CD4-positive, alpha-beta T cell (primary cell): Measurements from ENCODE around the gene WFIKKN1. TPM values are rescaled to one million over a fixed set of nuclear protein-coding genes. Genes with fewer than 3 reads are reported as not detected.

Experiments
- ATAC-seq: fragments of 200-7000 bp; cut with Tn5 transposase; one replicate; pipeline ENCODE4 v1.10.0; 2022; ENCODE audit warnings: mild to moderate bottlenecking; ENCODE audit not compliant: poor library complexity
- CTCF ChIA-PET: fragments of 350-600 bp; sonication (Branson Sonifier 250); formaldehyde crosslinking; loops from one replicate; lab custom pipeline; 2021; ENCODE audit warnings: antibody characterized with exemption, inconsistent platforms; lab: Charles Lee
- POLR2A ChIA-PET: fragments of 350-600 bp; sonication (Branson Sonifier 250); formaldehyde crosslinking; loops from one replicate; lab custom pipeline; 2021; ENCODE audit warnings: antibody characterized with exemption, inconsistent platforms; lab: Charles Lee
- DNase-seq, 14 experiments: peaks; one replicate each; pipeline ENCODE4 v3.0.0-alpha.2; 2013 to 2020; ENCODE audit warnings: mixed read lengths in 2 of 14
- H3K27ac ChIP-seq, 2 donors: one replicate each; pipeline versions ENCODE4 v1.5.1 to v1.7.0; 2013; ENCODE audit warnings: low read length in 2 of 2, low read depth in 1 of 2, mild to moderate bottlenecking in 1 of 2
- H3K27me3 ChIP-seq, 2 experiments: 1 replicate in 1 of 2; 2 replicates in 1 of 2; pipeline versions ENCODE4 v1.6.1 to v1.7.0; 2013; ENCODE audit warnings: low read length in 2 of 2, control low read depth in 1 of 2, mild to moderate bottlenecking in 1 of 2, moderate library complexity in 1 of 2; ENCODE audit not compliant: insufficient read depth in 2 of 2, control insufficient read depth in 1 of 2
- H3K36me3 ChIP-seq: one replicate; pipeline ENCODE4 v1.6.1; 2013; ENCODE audit warnings: low read length, control low read depth; ENCODE audit not compliant: insufficient read depth
- H3K4me1 ChIP-seq: one replicate; pipeline ENCODE4 v1.6.1; 2013; ENCODE audit warnings: low read length, control low read depth; ENCODE audit not compliant: insufficient read depth
- H3K4me3 ChIP-seq: one replicate; pipeline ENCODE4 v1.5.1; 2013; ENCODE audit warnings: mild to moderate bottlenecking, low read length, moderate library complexity
- H3K9me3 ChIP-seq, 2 experiments: 1 replicate in 1 of 2; 2 replicates in 1 of 2; pipeline versions ENCODE4 v1.6.1 to v1.7.0; 2013; ENCODE audit warnings: low read length in 2 of 2, mild to moderate bottlenecking in 2 of 2, control low read depth in 1 of 2, moderate library complexity in 1 of 2; ENCODE audit not compliant: control insufficient read depth in 1 of 2, insufficient read depth in 1 of 2
- H3K27ac Mint-ChIP-seq: one replicate; pipeline ENCODE4 v1.8.0; 2020; ENCODE audit warnings: mixed read lengths
- H3K27me3 Mint-ChIP-seq: one replicate; pipeline ENCODE4 v1.8.0; 2021; ENCODE audit warnings: mixed read lengths
- H3K36me3 Mint-ChIP-seq: one replicate; pipeline ENCODE4 v1.8.0; 2021; ENCODE audit warnings: low read depth, mixed read lengths
- H3K4me1 Mint-ChIP-seq: one replicate; pipeline ENCODE4 v1.8.0; 2021; ENCODE audit warnings: low read depth, mixed read lengths
- H3K4me3 Mint-ChIP-seq: one replicate; pipeline ENCODE4 v1.8.0; 2020; ENCODE audit warnings: mild to moderate bottlenecking, mixed read lengths
- H3K9me3 Mint-ChIP-seq: one replicate; pipeline ENCODE4 v1.8.0; 2020; ENCODE audit warnings: mixed read lengths
- intact Hi-C, 2 experiments: fragments of 100-400 bp; cut with DNase I in 1 of 2; cut with micrococcal nuclease in 1 of 2; formaldehyde crosslinking; loops; one replicate each; pipeline versions ENCODE4 v1.15.1 to v1.9.0; 2023 to 2025; cut with DNase I, micrococcal nuclease
- total RNA-seq, 174 experiments: library from RNA in 2 of 174; stranded (reverse) in 2 of 174; gene quantifications; one replicate each; pipeline ENCODE4 v1.2.3 and lab custom pipeline; 2021 to 2026
- TF ChIP-seq, protein P1 (sequence below): fragments of 200-600 bp; IDR thresholded peaks from one replicate; pipeline ENCODE4 v1.8.0; 2022; ENCODE audit warnings: antibody characterized with exemption, mild to moderate bottlenecking

WFIKKN1 gene
- total RNA-seq, 2 experiments from 2014 or later: 0.64 to 0.99 TPM

DNA sequence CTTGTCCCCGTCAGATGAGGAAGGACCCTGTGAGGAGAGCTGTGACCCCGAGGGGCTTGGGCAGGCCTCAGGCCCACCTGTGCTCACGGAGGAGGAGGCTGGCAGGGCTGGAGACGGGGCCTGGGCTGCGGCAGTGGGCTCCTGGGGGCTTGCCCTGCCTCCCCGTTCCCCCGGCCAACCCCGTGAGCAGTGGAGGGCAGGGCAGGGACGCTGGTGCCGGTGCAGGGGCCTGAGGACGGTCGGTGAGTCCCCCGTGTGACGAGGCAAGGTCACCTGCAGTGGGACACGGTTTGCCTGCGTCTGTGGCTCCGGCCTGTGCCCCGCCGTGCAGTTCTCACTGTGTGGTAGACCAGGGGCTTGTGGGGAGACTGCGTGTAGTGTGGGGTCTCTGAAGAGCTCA is 28.8 kb downstream of the WFIKKN1 start:
- no peak overlapping the region for H3K4me3 ChIP-seq
- intact Hi-C loops: loop anchor here in 1 of 2 experiments (5.0 kb wide), 1 partner anchor 67 kb away; the partner anchor contains the start of gene RAB40C
- no peaks in the 10 kb centered on the region for H3K9me3 ChIP-seq

DNA sequence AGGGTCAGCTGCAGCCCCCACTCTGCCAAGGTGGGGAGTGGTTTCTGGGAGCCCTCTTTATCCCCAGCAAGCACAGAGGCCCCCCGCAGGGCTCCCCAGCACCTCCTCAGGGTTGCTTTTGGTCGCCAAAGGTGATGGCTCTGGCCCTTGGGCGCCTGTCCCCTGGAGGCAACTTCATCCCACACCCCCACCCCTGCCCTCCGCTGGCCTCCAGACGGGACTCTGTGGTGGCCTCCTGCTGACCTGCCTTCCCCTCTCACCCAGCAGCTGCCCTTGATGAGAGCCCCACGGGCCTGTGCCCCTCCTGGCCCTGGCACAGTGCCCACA is 29.3 kb downstream of the WFIKKN1 start:
- no peak overlapping the region for H3K27ac ChIP-seq
- ATAC-seq: no peak
- H3K4me3 ChIP-seq: no peak overlapping the region
- H3K27me3 ChIP-seq: no peaks in the 10 kb centered on the region
- no peaks in the 10 kb centered on the region for H3K9me3 ChIP-seq
- Mint-ChIP-seq H3K27ac (no peak overlapping the region), H3K9me3 (no peaks in the 10 kb centered on the region), H3K36me3 (no peaks in the 10 kb centered on the region), H3K4me3 (no peak overlapping the region), H3K27me3 (no peaks in the 10 kb centered on the region), H3K4me1 (peaks cover 6% of the 10 kb centered on the region)
- no peaks in the 10 kb centered on the region for H3K36me3 ChIP-seq
- TF ChIP-seq, protein P1, sequence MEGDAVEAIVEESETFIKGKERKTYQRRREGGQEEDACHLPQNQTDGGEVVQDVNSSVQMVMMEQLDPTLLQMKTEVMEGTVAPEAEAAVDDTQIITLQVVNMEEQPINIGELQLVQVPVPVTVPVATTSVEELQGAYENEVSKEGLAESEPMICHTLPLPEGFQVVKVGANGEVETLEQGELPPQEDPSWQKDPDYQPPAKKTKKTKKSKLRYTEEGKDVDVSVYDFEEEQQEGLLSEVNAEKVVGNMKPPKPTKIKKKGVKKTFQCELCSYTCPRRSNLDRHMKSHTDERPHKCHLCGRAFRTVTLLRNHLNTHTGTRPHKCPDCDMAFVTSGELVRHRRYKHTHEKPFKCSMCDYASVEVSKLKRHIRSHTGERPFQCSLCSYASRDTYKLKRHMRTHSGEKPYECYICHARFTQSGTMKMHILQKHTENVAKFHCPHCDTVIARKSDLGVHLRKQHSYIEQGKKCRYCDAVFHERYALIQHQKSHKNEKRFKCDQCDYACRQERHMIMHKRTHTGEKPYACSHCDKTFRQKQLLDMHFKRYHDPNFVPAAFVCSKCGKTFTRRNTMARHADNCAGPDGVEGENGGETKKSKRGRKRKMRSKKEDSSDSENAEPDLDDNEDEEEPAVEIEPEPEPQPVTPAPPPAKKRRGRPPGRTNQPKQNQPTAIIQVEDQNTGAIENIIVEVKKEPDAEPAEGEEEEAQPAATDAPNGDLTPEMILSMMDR: no peak
- intact Hi-C loops: loop anchor here in 1 of 2 experiments (5.0 kb wide), 1 partner anchor 68 kb away; the partner anchor contains the start of gene RAB40C
- peaks cover 16% of the 10 kb centered on the region for H3K4me1 ChIP-seq
- no peak for DNase-seq
- ChIA-PET POLR2A (interaction anchor here (0.6 kb wide), 1 partner anchor 24 kb away, joined by 3 read pairs; the partner anchor contains the start of gene METTL26), CTCF (no interaction called here)

More for the DNA sequence above, 28.8 kb downstream of the WFIKKN1 start:
- ChIA-PET POLR2A (interaction anchor here (0.6 to 1.3 kb wide), 2 partner anchors 10 to 23 kb away, joined by 3 to 4 read pairs; partner anchors contain the start of genes METTL26 and WDR90), CTCF (no interaction called here)
- Histone ChIP-seq H3K4me1 (peaks cover 16% of the 10 kb centered on the region), H3K27ac (no peak overlapping the region), H3K27me3 (no peaks in the 10 kb centered on the region), H3K36me3 (no peaks in the 10 kb centered on the region)
- no peaks in the 10 kb centered on the region for H3K27me3 Mint-ChIP-seq
- no peak overlapping the region for H3K27ac Mint-ChIP-seq
- no peak overlapping the region for H3K4me3 Mint-ChIP-seq
- ATAC-seq (no peak), DNase-seq (no peak)
- no peaks in the 10 kb centered on the region for H3K36me3 Mint-ChIP-seq
- TF ChIP-seq, protein P1: no peak
- H3K9me3 Mint-ChIP-seq: no peaks in the 10 kb centered on the region
- H3K4me1 Mint-ChIP-seq: peaks cover 6% of the 10 kb centered on the region

DNA sequence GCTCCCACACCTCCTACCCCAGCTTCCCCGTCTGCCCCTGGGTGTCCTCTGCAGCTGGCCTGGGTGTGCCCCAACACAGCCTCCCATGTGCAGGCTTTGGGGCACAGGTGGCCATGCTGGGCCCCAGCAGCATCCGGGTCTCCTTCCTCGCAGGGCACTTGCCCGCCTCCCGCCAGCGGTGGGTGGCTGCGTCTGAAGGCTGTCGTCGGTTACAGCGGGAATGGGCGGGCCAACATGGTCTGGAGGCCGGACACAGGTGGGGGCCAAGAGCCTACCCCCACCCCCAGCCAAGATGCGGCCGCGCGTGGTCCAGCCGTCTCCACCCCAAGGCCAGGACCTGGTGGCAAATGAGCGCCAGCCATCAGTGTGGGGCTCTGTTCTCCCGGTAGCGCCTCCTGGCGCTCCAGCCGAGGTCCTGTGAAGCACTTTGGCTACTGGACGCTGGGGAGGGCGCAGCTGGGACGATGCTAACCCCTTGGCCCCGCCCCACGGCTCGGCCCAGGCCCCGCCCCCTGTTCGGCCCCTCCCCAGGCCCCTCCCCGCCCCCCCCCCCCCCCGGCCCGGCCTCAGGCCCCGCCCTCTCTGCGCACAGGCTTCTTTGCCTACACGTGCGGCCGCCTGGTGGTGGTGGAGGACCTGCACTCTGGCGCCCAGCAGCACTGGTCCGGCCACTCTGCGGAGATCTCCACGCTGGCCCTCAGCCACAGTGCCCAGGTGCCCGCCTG is 29.8 kb downstream of the WFIKKN1 start:
- POLR2A ChIA-PET: no interaction called here
- Histone ChIP-seq H3K27me3 (no peaks in the 10 kb centered on the region), H3K4me3 (no peak overlapping the region), H3K36me3 (no peaks in the 10 kb centered on the region), H3K27ac (no peak overlapping the region), H3K4me1 (peaks cover 16% of the 10 kb centered on the region), H3K9me3 (no peaks in the 10 kb centered on the region)
- Mint-ChIP-seq H3K9me3 (no peaks in the 10 kb centered on the region), H3K36me3 (no peaks in the 10 kb centered on the region), H3K27me3 (no peaks in the 10 kb centered on the region), H3K27ac (no peak overlapping the region), H3K4me1 (peaks cover 6% of the 10 kb centered on the region), H3K4me3 (peak overlapping the region; percentile 56)
- TF ChIP-seq, protein P1: no peak
- DNase-seq: peak; percentile 33 to 86 (median 64)
- intact Hi-C loops: loop anchor here in 1 of 2 experiments (5.0 kb wide), 1 partner anchor 68 kb away; the partner anchor contains the start of gene RAB40C
- CTCF ChIA-PET: no interaction called here
- ATAC-seq: peak; percentile 81
